ENCODE measurements around the gene RPN1.
A peak's percentile ranks its signal among the peaks of the same experiment; 100 is the strongest.
"Not testable (repeated sequence)": the region's sequence is repeated elsewhere in the genome, so short reads cannot be mapped to it uniquely, and the experiment has no call there.

Gene RPN1

GRCh38 chr3:128667641-128668040 is 17.0 kb upstream of the RPN1 start:
- no peak overlapping the region for H3K4me3 ChIP-seq (ENCODE audit: low read depth, low read length)
- TF ChIP-seq, protein P1, sequence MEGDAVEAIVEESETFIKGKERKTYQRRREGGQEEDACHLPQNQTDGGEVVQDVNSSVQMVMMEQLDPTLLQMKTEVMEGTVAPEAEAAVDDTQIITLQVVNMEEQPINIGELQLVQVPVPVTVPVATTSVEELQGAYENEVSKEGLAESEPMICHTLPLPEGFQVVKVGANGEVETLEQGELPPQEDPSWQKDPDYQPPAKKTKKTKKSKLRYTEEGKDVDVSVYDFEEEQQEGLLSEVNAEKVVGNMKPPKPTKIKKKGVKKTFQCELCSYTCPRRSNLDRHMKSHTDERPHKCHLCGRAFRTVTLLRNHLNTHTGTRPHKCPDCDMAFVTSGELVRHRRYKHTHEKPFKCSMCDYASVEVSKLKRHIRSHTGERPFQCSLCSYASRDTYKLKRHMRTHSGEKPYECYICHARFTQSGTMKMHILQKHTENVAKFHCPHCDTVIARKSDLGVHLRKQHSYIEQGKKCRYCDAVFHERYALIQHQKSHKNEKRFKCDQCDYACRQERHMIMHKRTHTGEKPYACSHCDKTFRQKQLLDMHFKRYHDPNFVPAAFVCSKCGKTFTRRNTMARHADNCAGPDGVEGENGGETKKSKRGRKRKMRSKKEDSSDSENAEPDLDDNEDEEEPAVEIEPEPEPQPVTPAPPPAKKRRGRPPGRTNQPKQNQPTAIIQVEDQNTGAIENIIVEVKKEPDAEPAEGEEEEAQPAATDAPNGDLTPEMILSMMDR (IDR thresholded peaks at IDR 0.05; ENCODE audit: low read depth, low read length, missing control alignments), result no peak
- no peak for DNase-seq (ENCODE audit: low read depth)

DNA sequence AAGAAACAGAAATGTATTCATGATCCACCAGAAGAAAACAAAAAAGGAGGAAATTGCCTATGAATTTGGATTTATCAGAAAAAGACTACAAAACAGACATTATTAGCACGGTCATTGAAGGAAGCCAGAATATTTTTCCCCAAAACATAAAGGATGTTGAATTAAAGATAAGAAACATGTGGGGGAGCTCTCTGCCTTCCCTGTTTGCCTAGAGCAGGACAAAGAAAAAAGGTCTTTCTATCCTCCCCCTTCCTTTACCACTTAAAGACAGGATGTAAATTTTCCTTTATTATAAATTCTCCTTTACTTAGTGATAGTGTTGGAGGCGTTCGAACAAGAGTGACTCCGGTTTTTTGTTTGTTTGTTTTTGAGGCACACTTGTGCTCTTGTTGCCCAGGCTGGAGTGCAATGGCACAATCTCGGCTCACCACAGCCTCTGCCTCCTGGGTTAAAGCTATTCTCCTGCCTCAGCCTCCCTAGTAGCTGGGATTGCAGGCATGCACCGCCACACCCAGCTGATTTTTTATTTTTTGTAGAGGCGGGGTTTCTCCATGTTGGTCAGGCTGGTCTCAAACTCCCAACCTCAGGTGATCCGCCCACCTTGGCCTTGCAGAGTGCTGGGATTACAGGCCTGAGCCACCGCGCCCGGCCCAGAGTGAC is 14.9 kb upstream of the RPN1 start:
- H3K4me3 ChIP-seq (ENCODE audit: low read depth, low read length), result no peak overlapping the region
- TF ChIP-seq, protein P1 (IDR thresholded peaks at IDR 0.05; ENCODE audit: low read depth, low read length, missing control alignments), result no peak
- no peak for DNase-seq (ENCODE audit: low read depth)

- TF ChIP-seq, protein P1 (IDR thresholded peaks at IDR 0.05; ENCODE audit: low read depth, low read length, missing control alignments), result no peak
- no peak for DNase-seq (ENCODE audit: low read depth)
- no peak overlapping the region for H3K4me3 ChIP-seq (ENCODE audit: low read depth, low read length)
Observed at GRCh38 chr3:128663151-128663550, 12.5 kb upstream of the RPN1 start.

DNA sequence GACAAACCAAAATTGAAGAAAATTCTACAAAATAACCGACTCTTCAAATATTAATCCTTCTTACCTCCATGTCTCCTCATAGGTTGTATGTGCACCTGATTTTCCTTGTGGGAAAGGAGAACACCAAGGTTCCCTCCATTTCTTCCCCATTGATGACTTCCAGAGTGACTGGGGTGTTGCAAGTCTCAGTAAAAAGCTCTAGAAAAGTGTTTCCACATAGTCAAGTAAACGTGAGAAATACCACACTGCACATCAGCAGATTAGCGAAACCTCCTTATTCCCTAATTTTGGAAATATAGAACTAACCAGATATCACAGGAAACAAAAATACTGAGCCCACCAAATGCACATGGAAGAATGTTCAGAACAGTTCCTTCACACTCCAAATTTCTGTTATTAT is 4.9 kb upstream of the RPN1 start:
- DNase-seq (ENCODE audit: low read depth), result no peak
- no peak overlapping the region for H3K4me3 ChIP-seq (ENCODE audit: low read depth, low read length)
- TF ChIP-seq, protein P1 (IDR thresholded peaks at IDR 0.05; ENCODE audit: low read depth, low read length, missing control alignments), result no peak

- H3K4me3 ChIP-seq (ENCODE audit: low read depth, low read length); DNase-seq (ENCODE audit: low read depth): not testable (repeated sequence)
Observed at GRCh38 chr3:128653993-128654805, 3.6 kb upstream of the RPN1 start.

GRCh38 chr3:128653383-128653992 is 2.9 kb upstream of the RPN1 start:
- not testable (repeated sequence) for H3K4me3 ChIP-seq (ENCODE audit: low read depth, low read length); DNase-seq (ENCODE audit: low read depth)

DNA sequence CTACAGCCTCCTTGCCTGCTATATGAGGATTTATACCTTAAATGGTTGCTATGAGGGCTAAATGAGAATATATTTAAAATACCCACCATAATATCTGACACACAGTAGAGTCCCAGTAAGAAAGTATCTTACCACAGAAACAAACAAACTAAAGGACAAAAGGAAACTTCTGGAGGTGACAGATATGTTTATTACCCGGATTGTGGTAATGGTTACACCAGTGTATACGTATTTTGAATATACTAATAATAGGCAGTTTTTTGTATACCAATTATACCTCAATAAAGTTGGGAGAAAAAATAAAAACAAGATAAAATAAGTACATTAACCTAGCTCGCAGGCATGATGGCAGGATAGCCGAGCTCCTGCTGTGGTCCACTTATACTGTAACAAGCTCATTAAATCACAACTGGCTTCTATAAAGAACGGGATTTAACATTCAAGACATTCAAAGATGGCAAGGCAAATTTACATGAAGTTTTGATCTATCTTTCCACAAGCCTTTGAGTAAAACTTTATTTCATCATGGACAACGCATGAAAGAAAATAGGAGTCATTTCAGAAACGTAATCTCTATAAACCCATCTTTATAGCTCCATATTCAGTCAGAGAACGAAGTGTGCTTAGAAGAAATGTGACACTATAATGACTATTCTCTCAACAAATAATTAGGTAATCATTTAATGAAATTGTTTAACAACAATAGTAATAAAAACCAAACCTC is 1.5 kb downstream of the RPN1 start:
- peak overlapping the region; percentile 93 for H3K4me3 ChIP-seq (ENCODE audit: low read depth, low read length)
- no peak for DNase-seq (ENCODE audit: low read depth)
- TF ChIP-seq, protein P1 (IDR thresholded peaks at IDR 0.05; ENCODE audit: low read depth, low read length, missing control alignments), result no peak

Measured in GM12864 (cell line).